Neural progenitor cell (in vitro differentiated cells): Measurements from ENCODE around the gene TBCB. TPM values are rescaled to one million over a fixed set of nuclear protein-coding genes. Genes with fewer than 3 reads are reported as not detected.
A peak's percentile ranks its signal among the peaks of the same experiment; 100 is the strongest.

Experiments
- DNase-seq: peaks from one replicate; pipeline ENCODE4 v3.0.0-alpha.2; 2016; ENCODE audit warnings: low spot score
- H2AFZ ChIP-seq: fragments of 200-600 bp; sonication (generic); replicated peaks from 2 replicates; pipeline ENCODE4 v1.6.1; 2016; ENCODE audit warnings: antibody characterized with exemption
- H3F3A ChIP-seq: fragments of 200-600 bp; sonication (generic); 2 replicates; pipeline ENCODE4 v1.6.1; 2016; ENCODE audit warnings: antibody characterized with exemption, low read depth
- H3K27ac ChIP-seq: fragments of 200-600 bp; sonication (generic); 2 replicates; pipeline ENCODE4 v1.5.1; 2016; ENCODE audit warnings: mild to moderate bottlenecking
- H3K27me3 ChIP-seq: fragments of 200-600 bp; sonication (generic); 2 replicates; pipeline ENCODE4 v1.6.1; 2016; ENCODE audit warnings: mild to moderate bottlenecking, moderate library complexity
- H3K36me3 ChIP-seq: fragments of 200-600 bp; sonication (generic); 2 replicates; pipeline ENCODE4 v1.5.1; 2016
- H3K4me1 ChIP-seq: fragments of 200-600 bp; sonication (generic); 2 replicates; pipeline ENCODE4 v1.6.1; 2016; ENCODE audit warnings: mixed run types
- H3K4me2 ChIP-seq: fragments of 200-600 bp; sonication (generic); 2 replicates; pipeline ENCODE4 v1.6.1; 2016
- H3K4me3 ChIP-seq: fragments of 200-600 bp; sonication (generic); 2 replicates; pipeline ENCODE4 v1.5.1; 2016
- H3K79me2 ChIP-seq: fragments of 200-600 bp; sonication (generic); 2 replicates; pipeline ENCODE4 v1.6.1; 2016; ENCODE audit warnings: low read depth
- H3K9ac ChIP-seq: fragments of 200-600 bp; sonication (generic); 2 replicates; pipeline ENCODE4 v1.6.1; 2016
- H3K9me3 ChIP-seq: fragments of 200-600 bp; sonication (generic); 2 replicates; pipeline ENCODE4 v1.5.1; 2016; ENCODE audit warnings: low read depth
- H4K20me1 ChIP-seq: fragments of 200-600 bp; sonication (generic); 2 replicates; pipeline ENCODE4 v1.6.1; 2016; ENCODE audit warnings: low read depth
- H3K27ac Mint-ChIP-seq: 3 replicates; pipeline ENCODE4 v1.8.0; 2021; ENCODE audit warnings: mixed read lengths
- H3K27me3 Mint-ChIP-seq: 2 replicates; pipeline ENCODE4 v1.8.0; 2022; ENCODE audit warnings: low read depth, mild to moderate bottlenecking, inconsistent platforms, moderate library complexity, mixed read lengths; ENCODE audit not compliant: insufficient read depth
- H3K36me3 Mint-ChIP-seq: 3 replicates; pipeline ENCODE4 v1.8.0; 2021; ENCODE audit warnings: mixed read lengths
- H3K4me1 Mint-ChIP-seq: 3 replicates; pipeline ENCODE4 v1.8.0; 2021; ENCODE audit warnings: mixed read lengths
- H3K4me3 Mint-ChIP-seq: 3 replicates; pipeline ENCODE4 v1.8.0; 2021; ENCODE audit warnings: mild to moderate bottlenecking, moderate library complexity, mixed read lengths
- H3K9me3 Mint-ChIP-seq: 3 replicates; pipeline ENCODE4 v1.8.0; 2020; ENCODE audit warnings: mixed read lengths
- CTCF ChIP-seq: fragments of 200-600 bp; sonication (generic); IDR thresholded peaks from 2 replicates; pipeline ENCODE4 v1.5.1; 2017; ENCODE audit warnings: antibody characterized with exemption, mild to moderate bottlenecking
- EZH2 ChIP-seq: fragments of 200-600 bp; sonication (generic); IDR thresholded peaks from 2 replicates; pipeline ENCODE4 v1.6.1; 2017; ENCODE audit warnings: antibody characterized with exemption, mild to moderate bottlenecking, moderate library complexity
- EZH2phosphoT487 ChIP-seq: fragments of 200-600 bp; sonication (generic); IDR thresholded peaks from 2 replicates; pipeline ENCODE4 v1.6.1; 2017; ENCODE audit warnings: antibody characterized with exemption
- total RNA-seq: library from RNA; depleted of rRNA; stranded (reverse); fragments of >200 nt; gene quantifications from 2 replicates; pipeline ENCODE4 v1.2.3, GENCODE V29; 2015; ENCODE audit warnings: low replicate concordance

TBCB gene
- total RNA-seq, 1 donor from 2014 or later = 166 TPM

- Histone ChIP-seq H3K9ac (no peak overlapping the region), H3K4me3 (no peak overlapping the region), H4K20me1 (no peaks in the 10 kb centered on the region), H3K27ac (no peak overlapping the region), H3K4me1 (peaks cover 4% of the 10 kb centered on the region), H3K27me3 (no peaks in the 10 kb centered on the region), H3F3A (no peaks in the 10 kb centered on the region), H3K4me2 (no peak overlapping the region), H3K36me3 (no peaks in the 10 kb centered on the region), H3K79me2 (no peaks in the 10 kb centered on the region), H3K9me3 (no peaks in the 10 kb centered on the region), H2AFZ (no peak overlapping the region)
- Mint-ChIP-seq H3K4me1 (peaks cover 13% of the 10 kb centered on the region), H3K4me3 (no peak overlapping the region), H3K27me3 (peaks cover 4% of the 10 kb centered on the region), H3K36me3 (peaks cover 8% of the 10 kb centered on the region), H3K9me3 (no peaks in the 10 kb centered on the region), H3K27ac (no peak overlapping the region)
- DNase-seq = no peak
- TF ChIP-seq CTCF (no peak), EZH2phosphoT487 (no peak), EZH2 (no peak)
Measured at GRCh38 chr19:36153126-36153525, 37.9 kb downstream of the TBCB start.

- TF ChIP-seq EZH2phosphoT487 = no peak
- TF ChIP-seq EZH2 = no peak
- TF ChIP-seq CTCF = no peak
- Histone ChIP-seq H3K9me3 (no peaks in the 10 kb centered on the region), H3K27ac (no peak overlapping the region), H4K20me1 (no peaks in the 10 kb centered on the region), H3K4me1 (peaks cover 15% of the 10 kb centered on the region), H3K36me3 (no peaks in the 10 kb centered on the region), H3F3A (peaks cover 6% of the 10 kb centered on the region), H2AFZ (no peak overlapping the region), H3K27me3 (no peaks in the 10 kb centered on the region), H3K4me2 (peak overlapping the region; percentile 51), H3K9ac (no peak overlapping the region), H3K4me3 (no peak overlapping the region), H3K79me2 (no peaks in the 10 kb centered on the region)
- no peak for DNase-seq
- Mint-ChIP-seq H3K4me1 (peaks cover 13% of the 10 kb centered on the region), H3K4me3 (peak overlapping the region; percentile 27), H3K27me3 (no peaks in the 10 kb centered on the region), H3K27ac (no peak overlapping the region), H3K36me3 (peaks cover 6% of the 10 kb centered on the region), H3K9me3 (no peaks in the 10 kb centered on the region)
Measured at GRCh38 chr19:36160821-36161596, 45.7 kb downstream of the TBCB start.

GRCh38 chr19:36163813-36164212, 48.5 kb downstream of the TBCB start:
- Histone ChIP-seq H3K36me3 (no peaks in the 10 kb centered on the region), H3K27me3 (no peaks in the 10 kb centered on the region), H4K20me1 (no peaks in the 10 kb centered on the region), H3K9me3 (no peaks in the 10 kb centered on the region), H3K9ac (no peak overlapping the region), H3K4me1 (peaks cover 14% of the 10 kb centered on the region), H3K4me2 (no peak overlapping the region), H2AFZ (no peak overlapping the region), H3K79me2 (no peaks in the 10 kb centered on the region), H3F3A (peaks cover 6% of the 10 kb centered on the region), H3K4me3 (no peak overlapping the region), H3K27ac (no peak overlapping the region)
- no peak for TF ChIP-seq EZH2phosphoT487
- no peak for TF ChIP-seq CTCF
- no peak for TF ChIP-seq EZH2
- Mint-ChIP-seq H3K27me3 (no peaks in the 10 kb centered on the region), H3K27ac (no peak overlapping the region), H3K9me3 (no peaks in the 10 kb centered on the region), H3K36me3 (peaks cover 7% of the 10 kb centered on the region), H3K4me1 (peaks cover 10% of the 10 kb centered on the region), H3K4me3 (no peak overlapping the region)
- no peak for DNase-seq
